Stimulated activated CD4-positive, alpha-beta T cell treated with anti-CD3 and anti-CD28 coated beads, Interleukin-1b, Interleukin-23, amount 100 ng/mL, for 1 hour (primary cell): ENCODE results near the gene SLC8A1.

ENCODE experiments used
- DNase-seq, 2 donors: peaks; one replicate each; pipeline ENCODE4 v3.0.0-alpha.2; 2020; ENCODE audit warnings: low read depth in 2 of 2

The SLC8A1 gene

GRCh38 chr2:40451918-40452605, at the start of gene SLC8A1:
TSS of gene SLC8A1 (minus strand) at chr2:40452090.
- DNase-seq: no peak

- DNase-seq: no peak
These were observed 47.5 kb upstream of the SLC8A1 start for GRCh38 chr2:40499437-40499836.

GRCh38 chr2:40497251-40497859, 45.5 kb upstream of the SLC8A1 start:
- no peak for DNase-seq

GRCh38 chr2:40489678-40489960, 37.7 kb upstream of the SLC8A1 start:
- no peak for DNase-seq

GRCh38 chr2:40488927-40489677, 37.2 kb upstream of the SLC8A1 start:
- no peak for DNase-seq

GRCh38 chr2:40488101-40488601, 36.3 kb upstream of the SLC8A1 start:
- no peak for DNase-seq

- no peak for DNase-seq
These were observed 35.7 kb upstream of the SLC8A1 start for GRCh38 chr2:40487602-40488001.

DNA sequence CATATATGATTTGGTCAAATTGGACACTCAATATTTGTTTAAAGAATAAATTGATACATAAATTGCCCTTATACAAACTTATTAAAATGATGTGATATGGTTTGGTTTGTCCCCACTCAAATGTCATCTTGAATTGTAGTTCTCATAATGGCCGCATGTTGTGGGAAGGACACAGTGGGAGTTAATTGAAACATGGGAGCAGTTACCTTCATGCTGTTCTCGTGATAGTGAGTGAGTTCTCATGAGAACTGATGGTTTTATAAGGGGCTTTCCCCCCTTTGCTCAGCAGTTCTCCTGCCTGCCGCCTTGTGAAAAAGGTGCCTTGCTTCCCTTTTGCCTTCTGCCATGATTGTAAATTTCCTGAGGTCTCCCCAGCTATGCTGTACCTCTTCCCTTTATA, 34.0 kb upstream of the SLC8A1 start:
- DNase-seq: no peak

DNA sequence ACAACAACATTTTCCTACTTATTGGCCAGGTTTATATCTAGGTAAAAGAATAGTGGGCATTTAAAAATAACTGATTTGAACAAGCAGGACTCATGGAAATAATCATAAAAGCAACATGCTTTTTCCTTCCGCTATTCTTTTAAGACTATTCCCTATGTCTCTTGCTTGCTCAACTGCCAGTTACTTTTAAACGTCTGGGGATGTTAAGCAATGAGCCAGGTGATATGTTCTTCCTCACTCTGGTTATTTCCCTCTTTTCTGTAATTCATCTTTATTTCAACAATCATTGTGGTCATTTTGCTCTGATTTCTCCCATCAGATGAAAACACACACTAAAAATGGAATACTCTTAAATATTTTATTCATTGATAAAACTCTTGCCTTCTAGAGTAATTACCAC, 33.4 kb upstream of the SLC8A1 start:
- DNase-seq: no peak

DNA sequence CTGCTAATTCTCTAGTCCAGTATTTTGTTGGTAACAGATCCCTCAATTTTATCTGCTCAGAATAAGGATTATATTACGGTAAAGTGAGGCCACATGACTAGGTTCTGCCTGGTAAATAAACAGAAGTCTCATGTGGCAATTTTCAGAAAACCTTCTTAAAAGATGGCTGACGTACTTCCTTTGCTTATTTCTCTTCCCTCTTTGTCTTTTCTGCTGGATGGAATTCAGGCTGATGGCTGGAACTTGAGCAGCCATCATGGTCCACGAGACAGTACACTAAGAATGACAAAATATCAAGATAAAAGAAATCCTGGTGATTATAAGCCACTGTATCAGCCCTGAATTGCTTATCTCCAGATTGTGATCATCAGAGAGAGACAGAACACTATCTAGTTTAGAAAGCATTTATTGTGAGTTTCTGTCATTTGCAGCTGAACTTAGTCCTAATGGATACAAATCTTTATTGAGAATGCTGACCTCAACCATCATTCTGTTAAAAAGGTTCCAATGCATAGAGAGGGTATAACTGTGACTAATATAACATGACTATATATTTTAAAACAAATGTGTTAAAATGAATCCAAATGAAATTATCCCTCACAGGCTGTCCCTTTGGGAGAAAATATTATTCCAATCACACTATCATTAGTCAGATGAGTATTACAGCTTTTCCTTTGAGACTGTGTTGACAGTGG, 31.8 kb upstream of the SLC8A1 start:
- DNase-seq: no peak

DNA sequence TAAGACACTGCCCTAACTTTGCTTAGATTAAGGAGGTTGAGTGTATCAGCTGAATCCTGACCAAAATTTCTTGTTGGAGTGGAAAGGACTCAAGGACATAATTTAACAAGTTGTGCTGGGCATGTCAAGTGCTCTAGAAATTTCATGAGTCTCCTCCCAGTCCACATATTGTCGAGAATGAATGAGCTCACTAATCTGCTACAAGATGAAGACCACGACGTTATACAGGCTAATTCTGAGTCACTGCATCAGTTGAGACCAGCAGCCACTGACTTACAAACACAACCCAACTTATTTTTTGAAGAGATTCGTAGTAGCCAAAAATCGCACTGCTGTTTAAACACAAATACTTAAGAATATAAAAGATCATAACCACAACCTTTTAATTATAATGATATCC, 28.7 kb upstream of the SLC8A1 start:
- DNase-seq: no peak

- DNase-seq: no peak
These were observed 28.2 kb upstream of the SLC8A1 start for GRCh38 chr2:40480073-40480472.

GRCh38 chr2:40477361-40477760, 25.5 kb upstream of the SLC8A1 start:
- no peak for DNase-seq

- no peak for DNase-seq
These were observed 24.5 kb upstream of the SLC8A1 start for GRCh38 chr2:40476436-40476835.

- no peak for DNase-seq
These were observed 22.4 kb upstream of the SLC8A1 start for GRCh38 chr2:40474306-40474705.

GRCh38 chr2:40471866-40472265, 20.0 kb upstream of the SLC8A1 start:
- DNase-seq: no peak

DNA sequence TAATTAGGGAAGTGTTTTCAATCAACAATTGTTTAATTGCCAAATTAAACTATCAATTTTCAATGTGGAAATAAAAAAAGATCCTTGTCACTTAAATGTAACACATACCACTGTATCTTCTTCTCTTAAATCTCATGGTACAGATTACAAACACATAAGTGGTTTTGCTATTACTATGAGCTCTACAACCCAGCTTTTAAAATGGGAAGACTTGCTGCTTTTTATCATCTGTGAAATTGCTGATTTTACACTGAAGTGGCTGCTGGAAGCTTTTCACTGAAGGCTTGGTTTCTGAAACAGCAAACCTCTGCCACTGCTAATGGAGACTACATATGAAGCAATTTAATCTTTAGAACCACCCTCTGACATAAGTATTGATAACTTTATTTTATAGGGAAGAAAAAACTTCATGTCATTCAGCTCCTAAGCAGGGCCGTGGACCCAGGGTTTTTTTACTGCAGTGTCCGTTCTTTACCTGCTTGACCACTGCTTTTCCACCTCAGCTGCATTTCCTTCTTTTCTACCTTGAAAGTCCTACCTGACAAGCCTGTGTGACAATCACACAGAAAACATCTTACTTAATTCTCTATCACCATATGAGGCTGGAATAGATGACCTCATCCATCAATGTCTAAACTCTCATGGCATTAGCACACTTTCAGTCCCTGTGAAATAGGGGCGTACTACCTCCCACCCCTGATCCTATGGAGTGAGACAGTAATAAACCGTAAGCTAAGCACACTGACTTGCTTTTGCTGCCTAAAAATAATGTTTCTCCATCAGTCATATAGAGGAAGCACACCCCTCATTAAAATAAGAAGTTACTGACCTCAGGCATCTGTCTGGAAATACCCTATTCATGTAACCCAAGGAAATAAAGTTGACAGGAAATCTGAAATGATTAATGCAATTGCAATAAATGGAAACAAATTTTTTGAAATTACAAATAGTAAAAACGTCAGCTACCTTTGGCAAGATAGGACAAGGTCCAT, 19.2 kb upstream of the SLC8A1 start:
- no peak for DNase-seq

DNA sequence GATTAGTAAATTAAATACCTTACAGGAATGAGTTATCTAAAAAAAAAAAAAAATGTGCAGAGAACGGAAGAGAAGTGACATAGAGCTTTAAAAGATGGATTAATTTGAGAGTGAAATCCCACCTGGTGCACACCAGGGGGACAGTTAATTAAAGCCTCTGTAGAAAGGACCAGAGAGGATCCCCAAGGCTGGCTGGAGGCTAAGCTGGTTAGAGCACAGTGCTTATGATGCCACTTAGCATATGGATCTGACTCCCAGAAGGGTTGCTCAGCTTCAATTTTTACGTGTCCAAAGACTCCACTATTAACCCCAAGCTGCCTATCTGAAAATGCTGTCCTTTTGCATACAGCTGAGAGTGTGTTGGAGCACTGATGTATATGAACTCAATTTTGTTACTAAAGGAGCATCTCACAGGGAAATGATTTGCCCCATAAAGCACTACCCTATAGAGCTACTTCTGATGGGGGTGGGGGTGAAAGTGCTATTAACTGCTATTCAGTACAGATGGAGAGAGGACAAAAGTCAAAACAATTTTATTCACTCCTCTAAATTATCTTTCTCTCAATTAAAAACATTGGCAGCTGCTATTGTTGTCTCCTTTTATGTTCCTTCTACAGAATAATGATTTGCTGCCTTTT, 15.2 kb upstream of the SLC8A1 start:
- no peak for DNase-seq

DNA sequence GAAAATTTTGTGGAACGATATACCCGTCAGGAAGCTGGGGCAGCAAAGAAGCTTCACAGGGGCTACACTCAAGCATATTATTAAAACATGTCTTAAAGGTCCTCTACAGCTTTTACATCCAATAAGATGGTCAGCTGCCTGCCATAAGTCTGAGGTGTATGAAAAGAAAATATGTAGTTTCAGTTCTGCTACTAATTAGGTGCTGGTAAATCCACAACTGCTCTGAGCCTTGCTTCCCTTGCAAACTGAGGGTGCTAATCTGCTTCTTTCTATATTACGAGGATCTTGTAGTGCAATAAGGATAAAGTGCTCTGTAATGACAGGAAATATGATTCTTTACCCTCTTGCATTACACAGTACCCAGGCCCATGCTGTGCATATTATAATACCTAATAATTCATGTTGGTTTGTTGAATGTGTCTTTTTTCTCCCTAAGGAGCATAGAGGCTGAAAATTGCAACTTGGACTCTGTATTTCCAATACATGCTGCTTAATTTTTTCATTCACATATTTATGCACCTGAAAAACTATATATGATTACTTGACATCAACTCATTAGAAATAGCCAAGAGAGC, 14.5 kb upstream of the SLC8A1 start:
- DNase-seq: no peak

GRCh38 chr2:40463112-40463511, 11.2 kb upstream of the SLC8A1 start:
- DNase-seq: no peak
